ES-I3 (cell line): ENCODE results near the gene RDX.

Source experiments
- H3K36me3 ChIP-seq: 2 replicates; pipeline ENCODE4 v1.6.1; 2013; ENCODE audit warnings: mild to moderate bottlenecking, low read length, control low read depth, moderate library complexity; ENCODE audit not compliant: insufficient read depth
- H3K4me1 ChIP-seq: 2 replicates; pipeline ENCODE4 v1.6.1; 2013; ENCODE audit warnings: mild to moderate bottlenecking, control low read depth, low read length; ENCODE audit not compliant: insufficient read depth
- H3K9ac ChIP-seq: 2 replicates; pipeline ENCODE4 v1.6.1; 2013; ENCODE audit warnings: low read depth, mild to moderate bottlenecking, low read length, moderate library complexity
- H3K9me3 ChIP-seq: 2 replicates; pipeline ENCODE4 v1.6.1; 2013; ENCODE audit warnings: mild to moderate bottlenecking, low read length, moderate library complexity; ENCODE audit not compliant: control insufficient read depth, insufficient read depth

The RDX gene

DNA sequence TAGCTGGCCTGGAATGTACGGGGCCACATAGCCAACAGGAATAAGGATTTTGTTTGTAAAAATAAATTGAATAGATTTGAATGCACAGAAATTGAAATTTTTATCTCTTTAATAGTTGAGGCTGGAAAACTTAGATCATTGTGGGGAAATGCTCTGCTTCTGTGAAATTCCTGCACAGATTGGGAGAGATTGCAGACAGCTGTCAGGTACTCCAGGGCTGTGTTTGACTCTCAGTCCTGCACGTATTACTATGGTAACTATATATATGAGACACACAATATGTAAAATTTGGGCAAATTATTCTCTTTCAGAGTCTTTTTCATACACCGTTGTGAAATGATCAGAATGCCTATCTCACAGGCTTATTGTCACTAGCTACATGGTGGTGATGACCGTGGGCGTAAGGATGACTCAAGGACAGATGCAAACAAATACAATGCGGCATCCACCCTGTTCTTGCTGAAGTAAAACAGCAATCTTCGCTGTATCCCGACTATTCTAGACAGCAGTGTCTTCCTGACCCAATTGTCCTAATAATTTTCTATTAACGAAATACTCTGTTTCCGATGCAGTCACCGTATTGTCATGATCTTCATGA, 123.8 kb downstream of the RDX start:
- no peaks in the 10 kb centered on the region for H3K9me3 ChIP-seq
- no peak overlapping the region for H3K9ac ChIP-seq
- peaks cover 40% of the 10 kb centered on the region for H3K4me1 ChIP-seq
- H3K36me3 ChIP-seq: no peaks in the 10 kb centered on the region

DNA sequence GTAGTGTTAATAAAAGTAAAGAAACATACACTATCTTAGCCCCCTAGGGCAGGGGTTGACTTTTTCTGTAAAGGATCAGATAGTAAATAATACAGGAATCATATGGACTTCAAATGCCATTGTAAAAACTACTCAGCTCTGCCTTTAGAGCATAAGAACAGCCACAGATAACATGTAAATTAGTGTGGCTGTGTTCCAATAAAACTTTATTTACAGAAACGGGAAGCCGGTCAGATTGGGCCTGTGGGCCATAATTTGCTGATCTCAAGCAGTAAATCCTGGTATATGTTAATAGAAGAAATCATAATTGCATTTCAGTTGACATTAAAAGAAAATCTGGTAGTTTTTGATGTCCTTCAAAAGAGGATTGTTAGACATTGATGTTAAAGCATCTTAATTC, 126.7 kb downstream of the RDX start:
- no peak overlapping the region for H3K9ac ChIP-seq
- H3K36me3 ChIP-seq: no peaks in the 10 kb centered on the region
- peaks cover 18% of the 10 kb centered on the region for H3K4me1 ChIP-seq
- no peaks in the 10 kb centered on the region for H3K9me3 ChIP-seq

DNA sequence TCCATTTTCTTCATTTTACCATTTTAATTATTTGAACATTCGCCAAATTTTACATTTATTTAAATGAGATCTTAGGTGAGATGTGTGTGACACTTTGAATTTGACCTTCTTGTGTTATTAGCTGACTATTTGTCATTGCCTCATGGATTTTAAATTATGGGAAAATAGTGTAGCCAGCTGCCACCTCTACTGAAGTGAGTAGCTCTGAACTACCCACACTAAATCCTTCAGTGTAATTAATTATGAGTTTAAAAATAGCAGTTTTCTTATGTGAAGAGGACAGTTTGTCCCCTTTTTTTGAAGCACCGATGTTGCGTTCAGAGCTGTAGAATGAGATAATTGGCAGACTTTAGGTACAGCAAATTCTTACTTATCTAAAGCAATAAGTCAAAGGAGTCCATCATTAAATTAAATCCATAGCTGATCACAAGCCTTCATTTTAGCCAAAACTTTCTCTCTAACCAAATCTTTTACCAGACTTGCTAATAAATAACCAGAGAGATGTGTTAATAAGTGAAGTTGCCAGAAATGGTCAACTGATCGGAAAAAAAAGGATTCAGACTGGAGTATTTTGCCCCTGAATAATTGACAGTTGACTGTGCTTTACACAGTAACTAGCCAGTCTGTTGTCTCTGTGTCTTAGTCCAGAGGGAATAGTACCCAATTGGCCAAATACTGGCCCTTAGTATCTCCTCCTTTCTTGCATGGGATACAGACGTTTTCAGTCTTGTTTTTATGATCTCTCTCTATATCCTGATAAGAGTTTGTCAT, 128.2 kb downstream of the RDX start:
- H3K4me1 ChIP-seq: peaks cover 9% of the 10 kb centered on the region
- no peak overlapping the region for H3K9ac ChIP-seq
- H3K36me3 ChIP-seq: no peaks in the 10 kb centered on the region
- H3K9me3 ChIP-seq: no peaks in the 10 kb centered on the region

DNA sequence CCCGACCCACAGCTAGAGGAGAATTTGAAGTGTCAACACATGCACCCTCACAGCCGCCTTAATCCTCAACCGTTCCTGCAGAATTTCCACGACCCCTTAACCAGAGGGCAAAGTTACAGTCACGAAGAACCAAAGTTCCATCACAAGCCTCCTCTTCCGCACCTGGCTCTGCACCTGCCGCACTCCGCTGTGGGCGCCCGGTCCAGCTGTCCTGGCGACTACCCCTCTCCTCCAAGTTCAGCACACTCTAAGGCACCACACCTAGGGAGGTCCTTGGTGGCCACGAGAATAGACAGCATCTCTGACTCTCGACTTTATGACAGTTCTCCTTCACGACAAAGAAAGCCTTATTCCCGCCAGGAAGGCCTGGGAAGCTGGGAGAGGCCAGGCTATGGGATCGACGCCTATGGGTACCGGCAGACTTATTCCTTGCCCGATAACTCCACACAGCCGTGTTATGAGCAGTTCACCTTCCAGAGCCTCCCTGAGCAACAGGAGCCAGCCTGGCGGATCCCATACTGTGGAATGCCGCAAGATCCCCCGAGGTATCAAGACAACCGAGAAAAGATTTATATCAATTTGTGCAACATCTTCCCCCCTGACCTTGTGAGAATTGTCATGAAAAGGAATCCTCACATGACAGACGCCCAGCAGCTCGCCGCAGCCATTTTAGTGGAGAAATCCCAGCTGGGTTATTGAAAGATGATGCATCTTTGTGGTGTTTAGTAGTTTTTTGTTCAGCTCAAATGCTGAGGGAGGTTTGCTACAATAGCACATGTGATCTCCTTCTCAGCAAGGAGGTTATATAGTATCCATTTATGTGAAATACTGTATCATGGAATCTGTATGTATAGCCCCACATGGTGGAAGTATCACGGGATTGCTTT, 131.1 kb downstream of the RDX start:
- Histone ChIP-seq H3K36me3 (no peaks in the 10 kb centered on the region; the same call in 1 of the 2 replicates), H3K4me1 (no peaks in the 10 kb centered on the region), H3K9ac (no peak overlapping the region), H3K9me3 (no peaks in the 10 kb centered on the region)

DNA sequence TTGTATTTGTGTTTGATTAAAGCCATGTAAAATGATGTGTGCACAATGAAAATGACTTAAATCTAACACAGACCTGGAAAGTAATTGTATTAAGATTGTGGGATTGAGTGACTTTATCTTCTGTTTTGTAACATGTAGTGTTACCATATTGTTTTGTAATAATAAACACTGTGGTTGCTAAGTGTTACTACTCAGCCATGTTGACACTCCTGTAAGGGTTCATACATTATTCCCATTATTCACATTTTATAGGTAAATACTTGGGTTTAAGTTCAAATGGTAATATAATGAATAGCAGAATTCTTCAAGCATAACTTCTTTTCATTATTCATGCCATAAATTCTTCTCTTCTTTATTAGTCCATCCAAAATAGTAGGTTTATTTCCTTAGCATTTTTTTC, 134.2 kb downstream of the RDX start:
- no peaks in the 10 kb centered on the region for H3K9me3 ChIP-seq
- no peak overlapping the region for H3K9ac ChIP-seq
- no peaks in the 10 kb centered on the region; the same call in none of the 2 replicates for H3K36me3 ChIP-seq
- no peaks in the 10 kb centered on the region for H3K4me1 ChIP-seq

DNA sequence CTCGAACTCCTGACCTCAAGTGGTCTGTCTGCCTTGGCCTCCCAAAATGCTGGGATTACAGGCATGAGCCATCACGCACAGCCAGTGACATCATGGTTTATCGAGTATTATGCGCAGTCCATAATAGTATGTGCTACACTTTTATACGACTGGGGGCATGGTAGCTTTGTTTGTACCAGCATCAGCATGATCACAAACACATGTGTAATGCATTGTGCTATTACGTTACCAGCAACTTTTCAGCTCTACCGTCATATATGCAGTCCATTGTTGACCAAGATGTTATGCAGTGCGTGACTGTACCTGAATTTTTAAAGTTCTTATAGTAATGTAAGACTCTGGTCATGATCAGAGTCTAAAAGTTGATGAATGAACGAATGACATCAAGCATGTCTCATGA, 135.4 kb downstream of the RDX start:
- Histone ChIP-seq H3K36me3 (no peaks in the 10 kb centered on the region; the same call in none of the 2 replicates), H3K9ac (no peak overlapping the region), H3K9me3 (no peaks in the 10 kb centered on the region), H3K4me1 (no peaks in the 10 kb centered on the region)

DNA sequence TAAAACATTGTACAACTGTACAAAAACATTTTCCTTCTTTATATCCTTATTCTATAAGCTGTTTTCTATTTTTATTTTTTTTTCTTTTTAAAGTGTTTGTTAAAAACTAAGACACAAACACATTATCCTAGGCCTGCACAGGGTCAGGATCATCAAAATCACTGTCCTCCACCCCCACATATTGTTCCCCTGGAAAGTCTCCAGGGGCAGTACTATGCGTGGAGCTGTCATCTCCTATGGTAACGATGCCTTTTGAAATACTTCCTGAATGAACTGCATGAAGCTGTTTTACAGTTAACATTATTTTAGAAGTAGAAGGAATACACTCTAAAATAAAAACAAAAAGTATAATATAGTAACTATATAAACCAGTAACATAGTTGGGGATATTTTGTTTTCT, 136.0 kb downstream of the RDX start:
- H3K9ac ChIP-seq: no peak overlapping the region
- no peaks in the 10 kb centered on the region; the same call in none of the 2 replicates for H3K36me3 ChIP-seq
- H3K9me3 ChIP-seq: no peaks in the 10 kb centered on the region
- H3K4me1 ChIP-seq: no peaks in the 10 kb centered on the region

DNA sequence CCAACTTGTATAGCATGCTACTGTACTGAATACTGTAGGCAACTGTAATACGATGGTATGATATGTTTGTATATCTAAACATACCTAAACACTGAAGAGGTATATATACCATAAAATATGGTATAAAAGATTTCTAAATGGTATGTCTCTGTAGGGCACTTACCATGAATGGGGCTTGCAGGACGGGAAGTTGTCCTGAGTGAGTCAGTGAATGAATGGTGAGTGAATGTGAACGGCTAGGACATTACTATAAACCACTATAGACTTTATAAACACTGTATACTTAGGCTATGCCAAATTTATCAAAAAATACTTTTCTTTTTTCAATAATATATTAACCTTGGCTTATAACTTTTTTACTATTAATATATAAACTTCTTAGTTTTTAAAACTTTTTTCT, 136.4 kb downstream of the RDX start:
- no peak overlapping the region for H3K9ac ChIP-seq
- no peaks in the 10 kb centered on the region; the same call in none of the 2 replicates for H3K36me3 ChIP-seq
- no peaks in the 10 kb centered on the region for H3K9me3 ChIP-seq
- no peaks in the 10 kb centered on the region for H3K4me1 ChIP-seq

DNA sequence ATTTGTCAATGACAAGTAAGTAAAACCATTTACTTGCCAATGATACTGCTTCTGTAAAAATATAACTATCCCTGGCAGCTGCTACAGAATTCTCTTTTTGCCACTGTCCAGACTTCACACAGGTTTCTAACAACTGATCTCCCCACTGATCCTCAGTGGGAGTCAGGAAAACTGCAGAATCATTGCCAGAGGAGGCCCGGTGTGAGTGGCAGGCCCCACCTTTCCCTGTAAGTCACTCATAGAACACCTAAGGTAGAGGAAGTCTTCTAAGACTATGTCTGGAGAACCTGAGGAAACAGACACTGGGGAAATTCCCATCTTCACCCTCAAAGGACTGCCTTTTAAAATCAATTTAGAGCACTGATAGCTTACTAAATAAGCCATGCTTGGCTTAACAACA, 136.9 kb downstream of the RDX start:
- Histone ChIP-seq H3K36me3 (no peaks in the 10 kb centered on the region; the same call in none of the 2 replicates), H3K9ac (no peak overlapping the region), H3K4me1 (no peaks in the 10 kb centered on the region), H3K9me3 (no peaks in the 10 kb centered on the region)

DNA sequence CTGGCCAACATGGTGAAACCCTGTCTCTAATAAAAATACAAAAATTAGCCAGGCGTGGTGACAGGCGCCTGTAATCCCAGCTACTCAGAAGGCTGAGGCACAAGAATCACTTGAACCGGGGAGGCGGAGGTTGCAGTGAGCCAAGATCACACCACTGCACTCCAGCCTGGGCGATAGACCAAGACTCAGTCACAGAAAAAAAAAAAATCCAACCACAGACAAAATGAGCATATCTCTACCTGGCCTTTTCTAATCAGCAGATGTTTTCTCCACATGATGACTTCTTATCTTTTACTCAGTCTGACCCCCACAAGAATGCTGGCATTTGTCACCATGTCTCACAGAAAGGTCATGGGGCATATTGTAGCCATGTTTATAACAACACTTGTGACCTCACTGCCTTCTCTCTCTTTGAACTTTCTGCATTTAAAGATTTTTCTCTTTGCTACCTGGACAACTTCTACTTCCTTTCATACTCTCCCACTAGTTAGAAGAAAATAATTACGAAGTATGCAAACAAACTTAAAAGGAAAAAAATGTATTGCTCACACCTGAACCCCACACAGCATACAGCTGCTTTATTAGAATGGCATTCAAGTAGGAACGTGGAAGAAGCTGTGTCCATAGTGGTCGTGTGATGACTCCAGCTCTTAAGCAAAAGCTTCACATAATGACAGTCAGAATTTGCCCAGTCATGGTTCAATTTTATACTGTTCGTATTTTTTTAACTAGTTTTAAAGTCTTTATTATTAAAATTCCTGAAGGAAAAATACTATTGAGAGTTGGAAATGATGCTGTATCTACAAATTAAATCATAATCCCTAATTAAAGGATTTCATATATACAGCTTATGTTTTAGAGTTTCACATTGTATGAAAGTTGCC, 137.9 kb downstream of the RDX start:
- Histone ChIP-seq H3K9me3 (no peaks in the 10 kb centered on the region), H3K9ac (no peak overlapping the region), H3K4me1 (no peaks in the 10 kb centered on the region), H3K36me3 (no peaks in the 10 kb centered on the region; the same call in none of the 2 replicates)

DNA sequence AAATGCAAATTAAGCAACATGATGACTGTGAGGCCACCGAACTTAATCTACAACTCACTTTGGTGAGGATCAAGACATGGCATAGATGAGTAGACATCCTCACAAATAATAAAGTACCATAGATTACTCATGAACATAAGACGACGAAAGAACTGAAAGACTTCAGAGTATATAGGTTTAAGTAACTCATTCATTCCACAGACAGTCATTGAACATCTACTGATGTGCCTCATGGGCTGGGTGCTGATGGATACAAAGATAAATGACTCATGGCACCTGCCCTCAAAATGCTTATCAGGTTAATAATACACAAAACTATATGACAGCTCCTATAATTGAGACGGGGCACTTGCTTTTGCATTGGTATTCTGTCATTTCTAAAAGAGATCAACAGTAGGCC, 139.9 kb downstream of the RDX start:
- no peaks in the 10 kb centered on the region for H3K9me3 ChIP-seq
- H3K36me3 ChIP-seq: no peaks in the 10 kb centered on the region; the same call in none of the 2 replicates
- no peaks in the 10 kb centered on the region for H3K4me1 ChIP-seq
- H3K9ac ChIP-seq: no peak overlapping the region

DNA sequence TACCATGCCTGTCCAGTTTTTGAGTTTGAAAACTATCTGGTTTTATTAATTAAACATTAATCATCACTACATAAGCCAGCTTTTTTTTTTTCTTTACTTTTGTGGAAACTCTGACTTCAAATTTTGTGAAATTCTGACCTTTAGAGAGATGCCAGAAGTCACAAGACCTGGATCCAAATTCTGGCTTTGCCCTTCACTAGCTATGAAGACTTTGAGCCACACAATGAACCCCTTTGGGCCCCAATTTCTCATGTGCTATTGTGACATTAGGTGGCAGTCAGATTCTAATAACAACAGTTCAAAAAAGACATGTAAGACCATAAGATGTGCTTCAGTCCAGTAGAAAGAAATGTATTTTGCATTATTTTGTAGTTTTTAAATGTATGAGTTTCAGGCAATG, 142.9 kb downstream of the RDX start:
- Histone ChIP-seq H3K36me3 (no peaks in the 10 kb centered on the region), H3K9ac (no peak overlapping the region), H3K4me1 (0 out of 2 replicates have a peak, but pooled peaks cover 7% of the 10 kb centered on the region), H3K9me3 (no peaks in the 10 kb centered on the region)

DNA sequence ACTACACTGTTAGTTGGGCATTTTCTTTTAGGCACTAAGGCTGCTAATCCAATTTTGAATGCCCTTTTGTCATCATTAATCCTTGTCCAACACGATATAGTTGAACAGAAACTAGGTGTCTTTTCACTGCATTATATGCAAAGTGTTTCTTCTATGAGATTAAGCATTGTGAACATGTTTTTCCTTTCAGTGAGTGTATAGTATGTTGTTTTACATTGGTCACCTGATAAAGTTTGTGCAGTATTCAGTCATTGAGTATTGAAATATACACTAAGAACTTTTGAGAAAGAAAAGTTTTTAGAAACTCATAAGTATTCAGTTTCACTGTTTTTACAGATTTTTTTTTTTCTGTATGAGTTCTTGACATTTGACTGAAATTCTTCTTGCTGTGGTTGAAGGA, 144.2 kb downstream of the RDX start:
- Histone ChIP-seq H3K9me3 (no peaks in the 10 kb centered on the region), H3K9ac (no peak overlapping the region), H3K36me3 (no peaks in the 10 kb centered on the region), H3K4me1 (0 out of 2 replicates have a peak, but pooled peaks cover 8% of the 10 kb centered on the region)
